Right lobe of liver (tissue), 6 donors: ENCODE data around the gene NEDD4L. TPM values are rescaled to one million over a fixed set of nuclear protein-coding genes. Genes with fewer than 3 reads are reported as not detected.

Experiments
- ATAC-seq, 4 donors: fragments of 200-7000 bp; cut with Tn5 transposase; one replicate each; pipeline ENCODE4 v1.9.1; 2020; ENCODE audit warnings: mild to moderate bottlenecking in 4 of 4, moderate library complexity in 4 of 4
- DNase-seq, 3 donors: peaks; one replicate each; pipeline ENCODE4 v3.0.0-alpha.2; 2020
- H3K27ac ChIP-seq, 3 donors: fragments of 200-600 bp; one replicate each; pipeline ENCODE4 v1.8.0; 2022
- H3K27me3 ChIP-seq, 2 donors: fragments of 200-600 bp; one replicate each; pipeline ENCODE4 v1.8.0; 2022
- H3K36me3 ChIP-seq, 4 donors: fragments of 200-600 bp; sonication (generic) in 1 of 4; one replicate each; pipeline versions ENCODE4 v1.5.1 to v1.8.0; 2017 to 2022; ENCODE audit warnings: control low read depth in 1 of 4
- H3K4me1 ChIP-seq, 4 donors: fragments of 200-600 bp; sonication (generic) in 1 of 4; one replicate each; pipeline versions ENCODE4 v1.5.1 to v1.8.0; 2017 to 2022; ENCODE audit warnings: control low read depth in 1 of 4
- H3K4me3 ChIP-seq, 3 donors: fragments of 200-600 bp; one replicate each; pipeline ENCODE4 v1.8.0; 2022
- H3K9me3 ChIP-seq, 4 donors: fragments of 200-600 bp; sonication (generic) in 1 of 4; one replicate each; pipeline versions ENCODE4 v1.5.1 to v1.8.0; 2017 to 2022; ENCODE audit warnings: control low read depth in 1 of 4
- POLR2A ChIP-seq: fragments of 450-650 bp; IDR thresholded peaks from one replicate; pipeline ENCODE4 v1.6.1; 2017; ENCODE audit warnings: antibody characterized with exemption, mild to moderate bottlenecking
- WGBS: methylation state at CpG from one replicate; pipeline ENCODE4 v1.1.6; 2018; ENCODE audit warnings: low coverage, low lambda C conversion rate; ENCODE audit not compliant: insufficient coverage; ENCODE audit errors: missing lambda C conversion rate; 5-methylcytosine and 5-hydroxymethylcytosine counted together
- intact Hi-C, 2 donors: fragments of 100-400 bp; cut with DNase I; formaldehyde crosslinking; loops; one replicate each; pipeline versions ENCODE4 v1.11.2 to v1.14.1; 2022
- total RNA-seq, 6 experiments: library from RNA; depleted of rRNA in 2 of 6; stranded (reverse); fragments of >200 nt in 2 of 6; fragmentation: NEBNext Ultra II Directional in 3 of 6; extraction: Animal tissue kit (Norgen Biotek cat#: 25700) in 3 of 6; gene quantifications; one replicate each; pipeline versions ENCODE4 v1.1.0 to v1.2.4, GENCODE V29; 2016 to 2023
- TF ChIP-seq, protein P1 (sequence below), 4 donors: fragments of 200-600 bp in 3 of 4; fragments of 450-650 bp in 1 of 4; IDR thresholded peaks; one replicate each; pipeline versions ENCODE4 v1.5.1 to v1.8.0; 2016 to 2022; ENCODE audit warnings: antibody characterized with exemption in 4 of 4, mild to moderate bottlenecking in 2 of 4
- donor health status: DM: no; HTN: yes; CAD: no.
- donor health status: DM: no; HTN: no; CAD: no.
- donor health status: DM: no; HTN: no; CAD: no.
- donor health status: DM: no; HTN: yes; CAD: no.
- donor health status: DM: no; HTN: yes; CAD: no.

The NEDD4L gene
- total RNA-seq, 6 experiments from 2014 or later, result 21.5 to 41.0 (median 33.2) TPM

GRCh38 chr18:58152216-58152615 lies 108.2 kb downstream of the NEDD4L start:
- H3K27ac ChIP-seq, result no peak overlapping the region
- WGBS, result 89% methylated on average over 3 of the region's 3 CpGs
- peaks cover 0 to 11% (median 0%) of the 10 kb centered on the region in 4 donors for H3K4me1 ChIP-seq
- H3K4me3 ChIP-seq, result no peak overlapping the region
- no peaks in the 10 kb centered on the region for H3K9me3 ChIP-seq
- intact Hi-C loops, result loop anchor here in 1 of 2 donors (10.0 kb wide), 1 partner anchor 173 kb away; no protein-coding TSS in a partner anchor
- no peak for DNase-seq
- H3K36me3 ChIP-seq, result no peaks in the 10 kb centered on the region
- no peaks in the 10 kb centered on the region for H3K27me3 ChIP-seq
- no peak for ATAC-seq
- TF ChIP-seq POLR2A, result no peak
- TF ChIP-seq, protein P1, sequence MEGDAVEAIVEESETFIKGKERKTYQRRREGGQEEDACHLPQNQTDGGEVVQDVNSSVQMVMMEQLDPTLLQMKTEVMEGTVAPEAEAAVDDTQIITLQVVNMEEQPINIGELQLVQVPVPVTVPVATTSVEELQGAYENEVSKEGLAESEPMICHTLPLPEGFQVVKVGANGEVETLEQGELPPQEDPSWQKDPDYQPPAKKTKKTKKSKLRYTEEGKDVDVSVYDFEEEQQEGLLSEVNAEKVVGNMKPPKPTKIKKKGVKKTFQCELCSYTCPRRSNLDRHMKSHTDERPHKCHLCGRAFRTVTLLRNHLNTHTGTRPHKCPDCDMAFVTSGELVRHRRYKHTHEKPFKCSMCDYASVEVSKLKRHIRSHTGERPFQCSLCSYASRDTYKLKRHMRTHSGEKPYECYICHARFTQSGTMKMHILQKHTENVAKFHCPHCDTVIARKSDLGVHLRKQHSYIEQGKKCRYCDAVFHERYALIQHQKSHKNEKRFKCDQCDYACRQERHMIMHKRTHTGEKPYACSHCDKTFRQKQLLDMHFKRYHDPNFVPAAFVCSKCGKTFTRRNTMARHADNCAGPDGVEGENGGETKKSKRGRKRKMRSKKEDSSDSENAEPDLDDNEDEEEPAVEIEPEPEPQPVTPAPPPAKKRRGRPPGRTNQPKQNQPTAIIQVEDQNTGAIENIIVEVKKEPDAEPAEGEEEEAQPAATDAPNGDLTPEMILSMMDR (IDR thresholded peaks at IDR 0.05), result no peak

- H3K9me3 ChIP-seq, result no peaks in the 10 kb centered on the region
- 100% methylated on average over 2 of the region's 3 CpGs for WGBS
- intact Hi-C loops, result loop anchor here in 1 of 2 donors (10.0 kb wide), 1 partner anchor 172 kb away; no protein-coding TSS in a partner anchor
- no peak for ATAC-seq
- no peaks in the 10 kb centered on the region for H3K36me3 ChIP-seq
- no peak overlapping the region for H3K27ac ChIP-seq
- DNase-seq, result no peak
- no peaks in the 10 kb centered on the region for H3K27me3 ChIP-seq
- no peak overlapping the region for H3K4me3 ChIP-seq
- peaks cover 0 to 11% (median 0%) of the 10 kb centered on the region in 4 donors for H3K4me1 ChIP-seq
- no peak for TF ChIP-seq POLR2A
- TF ChIP-seq, protein P1 (IDR thresholded peaks at IDR 0.05), result no peak
Observed at GRCh38 chr18:58152891-58153290, 108.9 kb downstream of the NEDD4L start.

- Histone ChIP-seq H3K27ac (no peak overlapping the region), H3K27me3 (no peaks in the 10 kb centered on the region), H3K4me1 (no peaks in the 10 kb centered on the region), H3K4me3 (no peak overlapping the region), H3K36me3 (no peaks in the 10 kb centered on the region), H3K9me3 (no peaks in the 10 kb centered on the region)
- DNase-seq (peak; percentile 43 to 63 (median 62)), ATAC-seq (peak; percentile 82 to 94 (median 94))
- intact Hi-C loops, result loop anchor here in 1 of 2 donors (10.0 kb wide), 1 partner anchor 168 kb away; no protein-coding TSS in a partner anchor
- TF ChIP-seq, protein P1 (IDR thresholded peaks at IDR 0.05), result no peak
- TF ChIP-seq POLR2A, result no peak
- 30% methylated on average over 9 of the region's 9 CpGs for WGBS
Observed at GRCh38 chr18:58156516-58156915, 112.5 kb downstream of the NEDD4L start.

GRCh38 chr18:58157237-58157636 lies 113.2 kb downstream of the NEDD4L start:
- Histone ChIP-seq H3K9me3 (no peaks in the 10 kb centered on the region), H3K36me3 (no peaks in the 10 kb centered on the region), H3K4me3 (no peak overlapping the region), H3K4me1 (no peaks in the 10 kb centered on the region), H3K27me3 (no peaks in the 10 kb centered on the region), H3K27ac (no peak overlapping the region)
- ATAC-seq (no peak), DNase-seq (no peak)
- intact Hi-C loops, result loop anchor here in 1 of 2 donors (10.0 kb wide), 1 partner anchor 168 kb away; no protein-coding TSS in a partner anchor
- WGBS, result 92% methylated on average over 3 of the region's 3 CpGs
- TF ChIP-seq, protein P1 (IDR thresholded peaks at IDR 0.05), result no peak
- no peak for TF ChIP-seq POLR2A
